ENCODE data around the gene ANKRD60.

Gene ANKRD60

DNA sequence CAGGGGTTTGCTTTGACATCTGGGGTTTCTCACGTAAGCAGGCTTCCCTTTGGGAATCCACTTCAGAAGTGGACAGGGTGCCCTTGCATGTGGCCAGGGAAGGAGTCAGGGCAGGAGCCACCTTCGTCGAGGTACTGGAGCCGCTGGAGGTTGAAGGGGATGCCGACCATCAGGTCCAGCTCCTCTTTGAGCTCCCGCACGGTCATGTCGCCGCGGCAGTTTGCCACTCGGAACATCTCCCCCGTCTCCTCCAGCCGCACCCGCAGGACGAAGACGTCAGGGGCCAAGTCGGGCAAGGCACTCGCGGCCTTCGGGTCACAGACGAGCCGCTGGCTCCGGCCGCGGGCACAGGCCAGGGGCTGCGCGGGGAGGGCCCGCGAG, 360 bp downstream of the ANKRD60 start:
- no peak for DNase-seq
- in situ Hi-C loops (cut with HindIII; ENCODE audit: low pct_ligation_motif_present, low pct_unique_long_range_greater_than_20kb, low sequenced_read_pairs): loop anchor here (25.0 kb wide), 1 partner anchor 434 kb away; the partner anchor contains the start of gene STX16

DNA sequence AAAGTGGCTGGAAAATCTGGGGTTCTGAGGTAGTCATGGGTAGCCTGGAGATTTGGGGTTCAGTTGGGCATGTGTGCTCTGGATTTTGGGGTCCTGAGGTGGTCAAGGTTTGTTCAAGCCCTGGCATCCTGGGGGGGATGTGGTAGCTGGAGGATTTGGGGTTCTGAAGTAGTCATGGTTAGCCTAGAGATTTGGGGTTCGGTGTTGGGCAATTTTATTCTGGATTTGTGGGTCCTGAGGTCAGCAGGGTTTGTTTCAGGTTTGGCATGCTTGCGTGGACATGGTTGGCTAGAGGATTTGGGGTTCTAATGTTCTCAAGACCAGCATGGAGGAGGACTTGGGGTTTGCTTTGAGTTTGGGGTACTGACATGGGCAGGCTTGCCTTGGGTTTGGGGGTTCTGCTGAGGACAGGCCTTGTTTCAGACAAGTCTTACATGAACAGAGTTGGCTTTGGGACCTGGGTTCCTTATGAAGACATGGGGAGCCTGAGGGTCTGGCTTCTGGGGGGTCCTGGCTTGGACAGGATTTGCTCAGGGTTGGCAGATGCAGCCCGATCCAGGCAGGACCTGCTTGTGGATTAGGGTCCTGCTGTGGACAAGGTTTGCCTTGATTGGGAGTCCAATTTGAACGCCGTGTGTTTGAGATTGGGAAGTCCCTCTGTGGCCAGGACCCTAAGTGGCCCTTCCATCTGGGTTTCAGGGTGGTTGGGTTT, 906 bp downstream of the ANKRD60 start:
- in situ Hi-C loops (cut with HindIII; ENCODE audit: low pct_ligation_motif_present, low pct_unique_long_range_greater_than_20kb, low sequenced_read_pairs): loop anchor here (25.0 kb wide), 1 partner anchor 435 kb away; the partner anchor contains the start of gene STX16
- DNase-seq: no peak

DNA sequence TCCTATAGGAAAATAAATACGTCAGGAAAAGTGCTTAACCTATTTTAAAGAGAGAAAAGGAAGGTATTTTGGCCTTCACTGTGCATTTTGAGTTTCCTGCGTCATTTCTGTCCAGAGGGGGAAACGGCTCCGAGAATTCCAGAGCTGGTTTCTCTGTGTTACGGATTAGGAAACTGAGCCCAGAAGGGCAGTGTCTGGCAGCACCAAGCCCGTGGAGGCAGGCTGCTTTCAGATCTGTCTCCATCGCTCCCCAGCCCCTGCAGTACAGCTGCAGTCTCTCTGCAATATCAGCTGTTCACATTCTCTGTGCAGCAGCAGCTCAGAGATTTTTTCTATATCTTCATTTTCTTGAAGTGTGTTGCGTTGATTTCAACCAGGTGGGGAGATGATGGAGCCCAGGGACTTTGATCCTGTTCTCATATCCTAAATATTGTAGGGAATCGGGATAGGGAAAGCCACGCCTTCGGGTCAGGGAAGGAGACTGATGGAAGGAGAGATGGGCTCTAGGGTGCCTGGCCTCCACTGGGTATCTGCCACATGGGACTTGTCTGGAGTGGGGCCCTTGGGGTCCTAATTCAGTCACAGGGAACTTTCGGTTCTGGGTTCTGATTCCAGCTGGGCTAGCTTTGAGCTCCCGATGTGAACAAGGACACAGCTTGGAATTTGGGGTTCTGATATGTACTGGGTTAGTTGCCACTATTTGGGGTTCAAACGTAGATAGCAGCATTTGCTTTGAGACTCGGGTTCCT, 2.8 kb downstream of the ANKRD60 start:
- in situ Hi-C loops (cut with HindIII; ENCODE audit: low pct_ligation_motif_present, low pct_unique_long_range_greater_than_20kb, low sequenced_read_pairs): loop anchor here (25.0 kb wide), 1 partner anchor 437 kb away; the partner anchor contains the start of gene STX16
- DNase-seq: no peak

- DNase-seq: no peak
- in situ Hi-C loops (cut with HindIII; ENCODE audit: low pct_ligation_motif_present, low pct_unique_long_range_greater_than_20kb, low sequenced_read_pairs): loop anchor here (25.0 kb wide), 1 partner anchor 437 kb away; the partner anchor contains the start of gene STX16
Observed at GRCh38 chr20:58224974-58225373, 3.5 kb downstream of the ANKRD60 start.

- DNase-seq: no peak
- in situ Hi-C loops (cut with HindIII; ENCODE audit: low pct_ligation_motif_present, low pct_unique_long_range_greater_than_20kb, low sequenced_read_pairs): no loop called here
Observed at GRCh38 chr20:58224097-58224496, 4.4 kb downstream of the ANKRD60 start.

DNA sequence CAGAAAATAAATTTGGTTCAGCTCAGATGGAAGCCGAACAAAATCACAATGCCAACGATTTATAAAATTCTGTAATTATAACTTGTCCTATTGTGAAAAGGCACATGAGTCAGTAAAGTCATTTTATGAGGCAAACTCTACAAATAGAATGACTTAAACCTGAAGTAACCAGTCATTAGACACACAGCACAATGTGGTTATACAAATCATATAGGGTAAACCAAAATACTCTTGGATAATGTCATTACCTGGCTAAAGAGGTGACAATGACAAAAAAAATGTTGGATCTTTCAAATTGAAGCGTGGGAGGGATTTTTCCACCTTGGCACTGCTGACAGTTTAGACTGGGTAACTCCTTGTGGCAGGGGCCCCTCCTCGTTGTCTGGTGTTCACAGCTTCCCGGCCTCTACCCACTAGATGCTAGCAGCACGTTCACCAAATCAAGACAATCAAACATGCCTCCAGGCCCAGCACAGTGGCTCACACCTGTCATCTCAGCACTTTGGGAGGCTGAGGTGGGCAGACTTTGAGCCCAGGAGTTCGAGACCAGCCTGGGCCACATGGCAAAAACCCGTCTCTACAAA, 5.0 kb downstream of the ANKRD60 start:
- in situ Hi-C loops (cut with HindIII; ENCODE audit: low pct_ligation_motif_present, low pct_unique_long_range_greater_than_20kb, low sequenced_read_pairs): no loop called here
- DNase-seq: no peak

DNA sequence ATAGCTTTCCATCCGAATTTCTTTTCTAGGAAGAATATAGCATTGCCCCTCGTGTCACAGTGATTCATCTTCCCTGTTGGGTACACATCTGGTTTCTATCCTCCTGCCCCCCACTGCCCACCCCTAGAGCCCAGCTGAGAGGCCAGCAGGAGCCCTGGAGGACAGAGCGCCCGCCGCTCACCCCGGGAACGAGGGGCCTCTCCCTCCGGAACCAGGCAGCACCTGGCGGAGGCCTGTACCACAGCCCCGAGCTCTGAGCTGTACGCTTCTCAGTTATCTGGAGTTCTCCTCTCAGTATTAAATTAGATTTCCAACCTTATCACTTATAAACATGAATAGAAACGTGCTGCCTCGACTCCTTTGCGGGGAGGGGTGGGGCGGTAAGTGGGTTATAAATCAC, 6.0 kb downstream of the ANKRD60 start:
- no peak for DNase-seq
- in situ Hi-C loops (cut with HindIII; ENCODE audit: low pct_ligation_motif_present, low pct_unique_long_range_greater_than_20kb, low sequenced_read_pairs): no loop called here

DNA sequence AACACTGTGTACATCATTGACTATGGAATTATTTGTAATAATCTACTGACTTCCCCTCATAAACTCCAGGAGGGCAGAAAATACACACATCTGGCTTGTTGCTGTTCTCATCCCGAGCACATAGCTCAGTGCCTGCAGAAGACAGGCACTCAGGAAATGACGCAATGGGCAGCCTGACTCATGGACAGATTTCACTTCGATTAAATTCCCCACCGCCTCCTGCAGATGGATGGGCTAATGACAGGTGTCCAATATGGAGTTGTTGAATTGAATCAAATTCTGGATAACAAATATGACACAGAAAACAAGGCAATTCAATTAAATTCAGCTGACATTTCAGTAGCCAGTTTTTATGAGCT, 9.1 kb downstream of the ANKRD60 start:
- in situ Hi-C loops (cut with HindIII; ENCODE audit: low pct_ligation_motif_present, low pct_unique_long_range_greater_than_20kb, low sequenced_read_pairs): no loop called here
- DNase-seq: no peak

- in situ Hi-C loops (cut with HindIII; ENCODE audit: low pct_ligation_motif_present, low pct_unique_long_range_greater_than_20kb, low sequenced_read_pairs): no loop called here
Observed at GRCh38 chr20:58218665-58219341, 9.7 kb downstream of the ANKRD60 start.

GRCh38 chr20:58216334-58216733, 12.1 kb downstream of the ANKRD60 start:
- in situ Hi-C loops (cut with HindIII; ENCODE audit: low pct_ligation_motif_present, low pct_unique_long_range_greater_than_20kb, low sequenced_read_pairs): no loop called here

More at GRCh38 chr20:58218665-58219341, 9.7 kb downstream of the ANKRD60 start:
- DNase-seq: no peak

DNA sequence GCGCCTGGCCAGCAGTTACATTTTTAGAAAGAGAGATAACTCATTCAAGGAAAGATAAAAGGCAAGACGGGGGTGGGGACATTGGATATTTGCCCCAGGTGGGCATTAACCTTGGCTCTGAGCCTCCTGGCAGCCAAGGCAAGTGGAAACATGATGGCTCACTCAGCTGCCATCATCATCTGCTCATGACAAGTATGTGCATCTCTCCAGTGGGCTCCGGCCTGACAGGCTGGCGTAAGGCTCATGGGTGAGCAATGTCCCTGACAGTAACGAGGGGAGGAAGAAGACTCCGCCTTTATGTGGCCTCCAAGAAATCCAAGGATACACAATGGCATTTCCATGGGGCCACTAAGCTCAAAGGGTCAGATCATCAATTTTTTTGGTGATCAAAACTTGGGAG, 13.3 kb downstream of the ANKRD60 start:
- in situ Hi-C loops (cut with HindIII; ENCODE audit: low pct_ligation_motif_present, low pct_unique_long_range_greater_than_20kb, low sequenced_read_pairs): no loop called here
- DNase-seq: no peak

More at GRCh38 chr20:58216334-58216733, 12.1 kb downstream of the ANKRD60 start:
- DNase-seq: no peak

- in situ Hi-C loops (cut with HindIII; ENCODE audit: low pct_ligation_motif_present, low pct_unique_long_range_greater_than_20kb, low sequenced_read_pairs): no loop called here
- no peak for DNase-seq
Observed at GRCh38 chr20:58214310-58214709, 14.1 kb downstream of the ANKRD60 start.

GRCh38 chr20:58213716-58214115, 14.7 kb downstream of the ANKRD60 start:
- no peak for DNase-seq
- in situ Hi-C loops (cut with HindIII; ENCODE audit: low pct_ligation_motif_present, low pct_unique_long_range_greater_than_20kb, low sequenced_read_pairs): no loop called here

DNA sequence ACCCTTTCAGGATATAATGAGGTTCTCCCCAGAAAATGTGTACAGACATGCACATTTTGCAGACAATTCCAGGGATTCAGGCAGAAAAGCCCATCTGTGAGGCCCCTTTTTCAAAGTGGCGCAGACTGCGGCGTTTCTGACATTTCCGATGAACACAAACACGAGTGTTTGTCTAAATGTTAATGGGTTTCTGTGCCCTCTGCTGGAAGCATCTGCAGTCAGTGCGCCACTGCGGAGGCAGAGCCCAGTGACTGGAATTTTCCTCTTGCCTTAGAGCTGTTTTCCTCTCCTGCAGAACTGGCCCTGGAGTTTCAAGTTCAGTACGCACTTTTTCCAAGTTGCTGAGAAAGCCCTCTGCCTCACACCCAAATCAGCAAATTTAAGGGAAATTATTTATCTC, 15.3 kb downstream of the ANKRD60 start:
- in situ Hi-C loops (cut with HindIII; ENCODE audit: low pct_ligation_motif_present, low pct_unique_long_range_greater_than_20kb, low sequenced_read_pairs): no loop called here
- DNase-seq: no peak

DNA sequence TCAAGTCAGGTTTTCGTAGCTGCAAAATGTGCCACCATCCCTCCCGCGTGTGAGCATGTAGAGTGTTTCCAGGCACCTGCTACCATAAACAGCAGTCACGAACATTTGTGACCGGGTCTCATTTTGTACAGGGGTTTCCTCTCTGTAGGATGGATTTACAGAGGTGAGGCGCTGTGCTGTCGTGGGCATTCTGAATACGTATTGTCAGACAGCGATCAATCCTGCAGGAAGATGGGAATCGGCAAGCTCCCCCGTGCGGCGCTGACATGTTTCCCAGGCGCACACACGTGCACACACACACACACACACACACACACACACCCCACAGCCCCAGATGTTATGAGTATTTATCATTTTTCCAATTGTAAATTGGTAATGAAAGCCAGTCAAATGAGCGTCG, 15.8 kb downstream of the ANKRD60 start:
- in situ Hi-C loops (cut with HindIII; ENCODE audit: low pct_ligation_motif_present, low pct_unique_long_range_greater_than_20kb, low sequenced_read_pairs): no loop called here
- no peak for DNase-seq

- in situ Hi-C loops (cut with HindIII; ENCODE audit: low pct_ligation_motif_present, low pct_unique_long_range_greater_than_20kb, low sequenced_read_pairs): no loop called here
Observed at GRCh38 chr20:58210398-58210747, 18.1 kb downstream of the ANKRD60 start.

DNA sequence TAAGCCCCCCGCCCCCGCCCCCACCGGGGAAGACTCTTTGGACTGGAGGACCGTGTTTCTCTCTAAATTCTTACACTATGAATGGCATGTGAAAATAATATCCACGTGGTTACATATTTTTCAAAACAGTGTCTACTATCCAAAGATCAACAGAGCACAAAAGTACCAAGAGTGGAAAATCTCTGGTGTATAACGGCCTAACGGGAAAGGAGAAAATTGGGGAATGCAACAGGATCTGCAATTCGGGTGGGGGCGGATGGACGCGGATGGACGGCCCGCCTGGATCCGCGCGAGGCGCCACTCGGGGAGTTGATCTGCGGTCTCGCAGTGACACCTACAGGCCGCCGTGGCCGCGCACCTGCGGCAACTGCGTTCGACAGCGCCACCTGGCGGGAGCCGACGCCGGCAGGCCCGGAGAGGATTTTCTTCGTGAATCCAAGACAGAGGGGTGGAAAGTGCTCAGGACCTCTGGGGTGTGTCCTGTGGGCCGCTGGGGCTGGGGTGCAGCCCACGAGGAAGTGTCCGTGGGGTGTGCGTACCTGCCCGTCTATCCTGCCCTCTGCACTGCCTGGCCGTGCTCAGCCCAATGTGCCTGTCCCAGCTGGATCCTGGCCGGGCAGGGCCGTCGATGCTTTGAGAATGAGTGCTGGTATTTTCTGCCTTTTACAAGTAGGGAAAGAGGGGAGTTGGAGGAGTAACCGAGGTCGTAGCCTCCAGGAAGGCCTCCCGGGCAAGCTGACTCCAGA, 18.6 kb downstream of the ANKRD60 start:
- in situ Hi-C loops (cut with HindIII; ENCODE audit: low pct_ligation_motif_present, low pct_unique_long_range_greater_than_20kb, low sequenced_read_pairs): no loop called here

More at GRCh38 chr20:58210398-58210747, 18.1 kb downstream of the ANKRD60 start:
- DNase-seq: no peak

GRCh38 chr20:58208944-58209343, 19.5 kb downstream of the ANKRD60 start:
- in situ Hi-C loops (cut with HindIII; ENCODE audit: low pct_ligation_motif_present, low pct_unique_long_range_greater_than_20kb, low sequenced_read_pairs): no loop called here
- no peak for DNase-seq

More for the DNA sequence above, 18.6 kb downstream of the ANKRD60 start:
- peak; percentile 67 for DNase-seq
